Activated CD4-positive, alpha-beta T cell treated with anti-CD3 and anti-CD28 coated beads, Interleukin-10, Interleukin-2, amounts not matched to agents 100 ng/mL and 50 ng/mL, durations not matched to agents 16 hours and 8 hours (primary cell): ENCODE results near the gene MFSD1.
"Not testable (repeated sequence)": the region's sequence is repeated elsewhere in the genome, so short reads cannot be mapped to it uniquely, and the experiment has no call there.

Source experiments
- DNase-seq: peaks from one replicate; pipeline ENCODE4 v3.0.0-alpha.2; 2020

The MFSD1 gene

DNA sequence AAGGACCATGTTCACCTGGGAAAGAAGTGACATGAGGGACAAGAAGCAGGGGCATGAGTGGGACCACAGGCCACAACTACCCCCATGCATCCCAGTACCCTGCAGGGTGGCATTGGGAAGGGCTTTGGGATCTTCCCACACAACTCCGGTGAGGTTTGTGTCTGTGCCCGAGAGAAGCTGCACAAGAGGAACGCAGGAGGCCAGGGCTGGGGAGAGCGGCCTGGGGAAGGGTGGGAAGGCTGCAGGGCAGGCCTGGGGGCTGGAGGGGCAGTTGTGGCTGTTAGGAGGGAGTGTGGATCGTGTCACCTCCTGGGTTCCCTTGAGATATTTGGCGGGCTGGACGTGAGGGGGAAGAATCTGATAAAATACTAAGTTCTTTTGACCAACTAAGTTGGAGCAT lies 25.3 kb upstream of the MFSD1 start:
- no peak for DNase-seq

DNA sequence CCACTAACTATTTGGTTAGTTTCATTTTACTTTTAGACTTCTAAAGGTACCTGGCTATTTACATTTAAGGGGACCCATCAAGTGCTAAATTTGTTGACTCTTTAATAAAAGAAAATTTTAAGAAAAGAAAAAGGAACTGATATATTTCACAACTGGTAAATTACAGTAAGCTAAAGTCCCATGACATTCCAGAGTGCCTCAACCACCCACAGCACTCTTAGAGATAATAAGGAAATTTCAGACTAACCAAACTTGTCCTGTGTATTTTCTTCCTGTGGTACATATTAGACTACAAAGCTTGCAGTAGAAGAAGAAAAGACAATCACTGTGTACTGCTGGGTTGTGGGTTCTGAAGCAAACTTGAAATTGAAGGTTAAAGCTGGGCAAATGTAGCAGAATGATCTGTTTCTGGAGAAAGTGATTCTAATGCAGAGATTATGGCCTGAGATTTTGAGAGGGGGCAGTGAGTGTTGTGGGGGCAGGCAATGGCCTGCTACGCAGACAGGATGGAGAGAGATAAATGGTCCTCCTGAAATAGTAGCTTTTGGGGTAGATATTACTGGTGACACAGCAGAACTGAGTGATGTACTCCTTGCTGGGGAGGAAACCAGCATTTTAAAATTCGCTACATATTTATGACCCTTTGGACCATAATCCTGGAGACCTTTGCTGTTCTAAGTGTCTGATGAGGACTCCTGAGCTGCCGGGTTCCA lies 24.5 kb upstream of the MFSD1 start:
- DNase-seq, result no peak

DNA sequence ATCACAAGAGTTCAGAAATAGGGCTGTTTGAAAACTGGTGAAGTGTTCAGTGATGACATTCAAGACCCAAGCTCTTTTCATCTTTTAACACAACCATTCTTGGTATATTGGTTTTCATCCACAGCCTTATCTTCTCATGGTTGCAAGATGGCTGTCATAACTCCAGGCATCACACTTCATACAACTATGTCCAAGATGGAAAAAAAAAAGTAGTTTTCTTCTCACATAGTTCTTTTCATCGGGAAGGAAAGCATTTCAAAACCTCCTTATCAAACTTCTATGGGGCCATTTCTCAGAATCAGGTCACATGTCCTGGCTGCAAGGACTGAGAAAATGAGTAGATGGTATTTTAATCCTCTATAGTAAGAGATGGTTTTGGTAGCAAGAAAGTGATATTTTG lies 21.1 kb upstream of the MFSD1 start:
- DNase-seq, result no peak

DNA sequence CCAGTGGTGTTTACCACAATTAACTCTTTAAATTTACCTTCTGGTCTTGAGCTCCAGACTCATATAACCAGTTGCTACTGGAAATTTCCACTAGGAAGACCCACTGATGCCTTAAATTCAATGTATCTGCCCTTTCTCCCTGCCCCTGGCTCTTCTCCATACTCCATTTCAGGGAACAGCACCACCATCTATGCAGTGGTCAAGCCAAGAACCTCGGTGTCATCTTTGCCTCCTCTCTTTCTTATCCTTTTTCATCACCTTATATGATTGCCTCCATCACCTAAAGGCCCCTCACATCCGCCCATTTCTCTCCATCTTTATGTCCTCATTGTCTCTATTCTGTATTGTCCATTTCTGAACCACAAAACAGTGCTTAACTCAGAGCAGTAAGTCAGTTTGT lies 20.7 kb upstream of the MFSD1 start:
- no peak for DNase-seq

DNA sequence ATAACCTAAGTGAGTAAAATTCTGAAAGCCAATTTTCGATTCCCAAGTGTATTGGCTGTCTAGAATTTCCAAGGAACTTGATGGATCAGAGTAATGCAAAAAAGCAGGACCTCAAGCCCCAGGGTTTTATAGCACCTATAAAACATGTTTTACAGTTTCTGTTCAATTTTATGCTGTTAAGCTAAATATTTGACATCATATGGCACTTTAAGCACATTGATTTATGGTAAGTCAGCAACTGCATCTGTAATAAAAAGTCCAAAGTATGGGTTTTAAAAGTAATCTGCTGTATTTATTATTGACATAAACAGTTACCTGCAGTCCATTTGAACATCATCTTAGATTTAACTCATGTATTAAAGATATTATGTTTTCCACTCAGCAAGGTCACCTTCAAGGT lies 20.0 kb upstream of the MFSD1 start:
- DNase-seq, result no peak

DNA sequence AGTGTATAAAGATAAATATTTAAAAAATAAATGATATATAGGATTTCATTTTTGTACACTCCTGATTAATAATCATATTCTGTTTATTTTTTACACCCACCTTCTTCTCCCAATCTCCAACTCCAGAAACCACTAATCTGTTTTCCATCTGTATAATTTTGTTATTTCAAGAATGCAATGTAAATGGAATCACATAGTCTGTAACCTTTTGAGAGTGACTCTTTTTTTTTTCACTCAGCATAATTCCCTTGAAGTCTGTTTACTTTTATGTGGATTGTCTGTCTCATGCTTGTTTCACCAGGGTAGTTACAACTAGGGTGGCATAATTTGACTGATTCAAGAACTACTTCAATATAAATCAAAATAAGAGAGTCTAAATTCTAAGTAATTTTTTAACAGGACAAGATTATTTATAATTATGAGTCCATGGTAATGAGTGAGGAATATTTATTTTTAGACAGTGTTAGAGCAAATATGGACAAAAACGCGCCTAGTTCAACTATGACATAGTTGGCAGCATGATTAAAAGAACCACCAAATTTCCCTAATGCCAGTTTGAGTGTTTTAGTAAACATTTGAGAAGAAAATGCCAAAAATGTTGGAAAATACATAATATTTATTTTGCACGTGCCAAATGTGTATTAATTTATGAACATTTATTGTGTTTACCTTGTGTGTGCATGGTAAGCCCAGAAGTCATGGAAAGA lies 19.4 kb upstream of the MFSD1 start:
- no peak for DNase-seq

DNA sequence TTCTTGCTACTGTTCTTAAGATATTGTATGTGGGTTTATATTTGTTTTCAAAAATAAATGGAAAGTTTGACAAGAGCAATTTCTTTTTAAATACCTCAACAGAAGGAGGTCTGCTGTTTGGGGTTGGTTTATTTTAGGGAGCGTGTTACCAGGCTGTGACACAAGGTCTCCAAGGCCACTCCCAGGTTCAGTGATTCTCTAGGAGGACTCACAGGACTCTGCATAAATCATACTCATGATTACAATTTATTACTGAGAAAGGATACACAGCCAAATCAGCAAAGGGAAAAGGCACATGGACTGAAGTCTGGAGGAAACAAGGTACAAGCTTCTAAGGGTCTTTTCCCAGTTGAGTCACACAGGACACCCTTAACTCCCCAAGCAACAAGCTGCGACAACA lies 18.8 kb upstream of the MFSD1 start:
- DNase-seq, result no peak

DNA sequence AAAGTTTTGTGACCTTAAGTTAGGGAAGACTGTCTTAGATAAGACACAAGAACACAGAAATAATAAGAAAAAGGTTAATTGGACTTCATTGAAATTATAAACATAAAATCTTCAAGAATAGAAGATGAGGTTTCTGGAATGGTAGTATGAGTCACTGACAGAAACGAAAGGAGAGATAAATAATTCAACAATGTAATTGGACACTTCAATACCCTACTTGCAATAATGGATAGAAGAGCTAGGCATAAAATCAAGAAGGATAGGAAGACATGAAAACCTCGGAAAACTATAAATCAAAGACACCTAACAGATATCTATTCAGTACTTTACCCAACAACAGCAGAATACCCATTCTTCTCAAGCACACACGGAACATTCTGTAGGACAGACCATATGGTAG lies 15.9 kb upstream of the MFSD1 start:
- DNase-seq, result no peak

DNA sequence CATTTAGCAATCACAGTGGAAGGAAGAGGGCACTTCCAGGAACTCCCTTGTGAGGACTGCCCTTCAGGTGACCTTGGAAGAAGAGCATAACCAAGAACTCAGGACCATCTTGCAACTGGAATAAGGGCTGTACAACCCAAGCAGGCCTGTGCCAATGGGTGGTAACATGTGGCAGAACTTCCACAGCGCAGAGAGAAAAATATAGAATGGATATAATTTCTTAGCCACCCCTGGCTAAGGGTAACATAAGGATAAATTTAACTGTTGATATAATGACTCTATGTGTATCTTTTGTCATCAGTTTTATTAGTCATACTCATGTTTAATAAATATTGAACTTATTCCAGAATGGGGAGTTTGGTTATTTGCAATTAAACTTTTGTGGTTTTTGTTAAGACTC lies 13.4 kb upstream of the MFSD1 start:
- DNase-seq, result no peak

DNA sequence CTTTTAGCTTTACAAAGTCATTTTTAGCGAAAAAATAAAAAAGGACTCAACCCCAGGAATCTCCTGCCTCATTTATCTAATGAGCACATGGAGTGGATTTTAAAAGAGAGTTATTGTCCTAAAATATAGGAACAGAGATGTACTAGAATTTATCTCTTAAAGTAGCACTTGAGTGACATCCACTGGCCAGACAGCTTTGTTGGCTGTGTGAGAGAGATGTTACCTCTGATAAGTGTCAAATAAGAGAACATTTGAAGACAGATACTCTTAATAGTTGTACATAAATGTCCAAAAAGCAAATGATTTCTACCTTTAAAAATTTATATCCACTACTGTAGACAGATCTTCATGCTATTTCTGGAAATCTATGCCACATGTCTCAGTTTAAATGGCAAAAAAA lies 12.3 kb upstream of the MFSD1 start:
- DNase-seq, result peak; percentile 5

DNA sequence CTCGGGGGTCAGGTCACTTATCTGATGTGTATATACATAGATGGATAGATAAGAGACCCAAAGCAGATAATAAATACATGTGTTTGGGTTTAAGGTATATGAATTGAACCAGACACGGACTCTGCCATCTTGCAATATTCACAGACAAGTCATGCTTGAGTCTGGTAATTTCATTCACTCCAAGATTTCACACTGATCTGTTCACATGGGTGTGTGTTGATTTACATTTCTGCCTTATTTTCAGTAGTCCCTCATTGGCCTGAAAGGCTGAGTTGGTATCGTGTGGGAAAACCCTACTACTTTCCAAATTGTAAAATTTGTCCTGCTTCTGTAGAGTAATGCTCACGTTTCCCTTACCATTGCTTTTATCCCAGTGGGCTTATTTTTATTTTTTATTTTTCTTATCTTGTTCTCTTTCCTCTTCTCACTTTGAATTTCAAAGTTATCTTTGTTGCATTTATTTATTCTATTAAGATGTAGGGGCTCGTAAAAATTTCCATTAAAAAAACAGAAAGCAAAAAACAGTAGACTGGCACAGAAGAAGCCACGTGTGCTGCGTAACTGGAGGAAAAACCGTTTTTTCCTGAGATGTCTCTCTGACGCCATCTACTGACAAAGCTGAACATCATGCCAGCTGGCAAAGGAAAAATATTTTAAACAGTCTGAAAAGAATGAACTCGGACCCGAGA lies 10.8 kb upstream of the MFSD1 start:
- DNase-seq, result peak; percentile 75

DNA sequence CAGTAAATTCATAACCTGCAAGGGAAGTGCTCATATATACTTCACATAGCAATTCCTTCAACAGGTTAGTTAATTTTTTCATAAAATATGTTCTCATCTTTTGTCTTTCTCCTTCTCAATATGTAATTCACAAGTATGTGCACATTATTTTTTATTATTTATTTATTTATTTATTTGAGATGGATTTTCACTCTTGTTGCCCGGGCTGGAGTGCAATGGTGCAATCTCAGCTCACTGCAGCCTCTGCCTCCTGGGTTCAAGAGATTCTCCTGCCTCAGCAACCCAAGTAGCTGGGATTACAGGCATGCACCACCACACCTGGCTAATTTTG lies 10.3 kb upstream of the MFSD1 start:
- DNase-seq, result not testable (repeated sequence)

DNA sequence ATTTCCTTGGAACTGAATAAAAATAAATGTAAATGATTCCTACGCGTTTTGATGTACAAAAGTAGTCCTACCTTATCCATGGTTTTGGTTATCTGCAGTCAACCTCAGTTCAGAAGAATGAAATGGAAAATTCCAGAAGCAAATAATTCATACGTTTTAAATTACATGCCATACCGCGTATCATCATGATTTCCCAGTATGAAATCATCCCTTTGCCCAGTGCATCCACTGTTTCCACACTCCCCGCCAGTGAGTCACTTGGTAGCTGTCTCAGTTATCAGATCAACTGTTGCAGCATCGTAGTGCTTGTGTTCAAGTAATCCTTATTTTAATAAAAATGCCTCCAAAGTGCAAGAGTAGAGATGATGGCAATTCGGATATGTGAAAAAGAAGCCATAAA lies 9.1 kb upstream of the MFSD1 start:
- DNase-seq, result no peak

DNA sequence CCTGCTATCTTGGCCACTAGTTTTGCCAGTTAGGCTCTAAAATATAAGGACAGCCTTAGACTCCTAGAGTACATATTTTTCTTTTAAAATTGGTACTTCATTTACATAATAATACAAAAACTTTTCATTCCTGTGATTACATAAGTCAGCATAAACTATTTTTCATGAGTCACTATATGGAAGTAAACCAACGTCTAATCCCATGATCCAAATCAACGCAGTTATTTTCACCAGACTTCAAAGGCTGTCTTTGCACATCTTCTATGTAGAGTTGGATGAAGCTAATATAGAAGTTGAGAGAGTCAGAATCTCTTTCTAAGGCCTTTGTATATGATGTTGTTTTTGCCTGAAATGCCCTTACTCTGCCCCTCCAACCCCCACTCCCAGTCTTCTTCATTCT lies 7.6 kb upstream of the MFSD1 start:
- no peak for DNase-seq

DNA sequence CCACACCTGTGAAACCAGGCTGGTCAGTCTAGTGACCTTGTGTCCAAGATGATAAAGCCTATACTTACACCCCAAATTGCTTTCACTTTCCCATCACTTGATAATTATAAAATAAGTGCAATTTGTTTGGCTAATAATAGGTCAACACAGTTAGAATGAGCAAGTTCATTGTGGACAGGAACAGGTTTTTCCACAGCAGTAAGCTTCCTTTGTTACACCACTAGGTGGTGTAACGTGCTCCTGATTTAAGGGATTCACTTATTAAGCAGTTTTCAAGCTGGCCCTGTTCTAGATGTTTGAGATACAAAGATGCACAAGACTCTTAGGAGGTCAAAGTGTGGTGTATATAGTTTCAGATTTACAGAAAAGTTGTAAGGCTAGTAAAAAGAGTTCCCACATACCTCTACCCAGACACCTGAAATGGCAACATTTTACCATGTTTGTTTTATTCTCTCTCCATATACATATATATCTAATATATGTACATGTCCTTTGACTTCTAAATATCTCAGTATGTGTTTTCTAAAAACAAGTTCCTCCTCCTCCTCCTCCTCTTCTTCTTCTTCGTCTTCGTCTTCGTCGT lies 6.8 kb upstream of the MFSD1 start:
- peak; percentile 40 for DNase-seq

DNA sequence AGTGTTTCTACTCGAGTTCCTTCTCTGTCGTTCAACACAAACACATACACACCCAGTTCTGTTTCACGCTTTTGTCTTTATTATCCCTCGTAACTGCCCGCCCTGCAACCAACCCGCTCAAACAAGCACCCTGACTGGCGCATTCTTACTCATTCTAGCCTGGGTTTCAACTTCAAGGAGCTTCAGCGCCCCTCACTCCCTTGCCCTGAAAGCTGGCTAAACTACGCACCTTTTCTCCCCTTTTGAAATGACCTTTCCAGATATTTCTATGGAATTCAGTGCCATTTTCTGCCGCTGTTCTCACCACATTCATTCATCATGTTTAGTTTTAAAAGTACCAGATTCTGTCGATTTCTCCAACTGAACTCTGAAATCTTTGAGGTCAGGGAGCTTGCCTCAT lies 653 bp upstream of the MFSD1 start:
- no peak for DNase-seq

DNA sequence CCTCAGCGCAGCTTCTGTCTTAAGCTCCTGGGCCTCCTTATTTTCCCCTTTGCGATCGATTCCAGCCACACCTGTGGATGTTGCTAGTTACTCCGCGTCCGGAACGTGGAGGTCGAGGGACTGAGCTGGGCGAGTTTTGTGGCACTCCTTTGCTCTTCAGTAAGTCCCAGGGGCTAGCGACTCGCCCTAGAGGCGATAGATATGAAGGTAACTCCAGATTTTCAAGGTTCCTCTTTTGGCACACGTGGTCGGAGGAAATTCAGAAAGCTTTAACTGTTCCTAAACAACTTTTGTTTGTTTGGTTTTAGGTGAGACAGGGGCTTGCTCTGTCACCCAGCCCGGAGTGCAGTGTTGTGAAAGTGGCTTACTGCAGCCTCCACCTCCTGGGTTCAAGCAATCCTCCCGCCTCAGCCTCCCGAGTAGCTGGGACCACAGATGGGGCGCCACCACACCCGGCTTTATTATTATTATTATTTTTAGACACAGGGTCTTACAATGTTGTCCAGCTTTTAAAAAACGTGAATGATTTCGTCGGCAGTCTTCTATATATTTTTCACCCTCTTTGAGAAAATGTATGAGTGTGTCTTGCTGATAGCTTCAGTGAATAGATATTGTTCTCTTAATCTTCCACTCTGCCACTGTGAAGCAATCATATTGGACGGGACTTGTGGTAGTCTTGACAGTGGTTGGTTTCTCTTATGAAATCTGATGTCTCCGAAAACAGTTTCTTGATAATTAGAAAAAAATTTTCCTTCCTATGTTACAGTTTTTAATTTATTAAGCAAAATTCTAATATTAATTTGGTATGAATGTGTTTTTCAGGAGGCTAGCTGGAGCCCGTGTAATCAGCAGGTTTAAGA lies 785 bp downstream of the MFSD1 start:
- peak; percentile 1 for DNase-seq

DNA sequence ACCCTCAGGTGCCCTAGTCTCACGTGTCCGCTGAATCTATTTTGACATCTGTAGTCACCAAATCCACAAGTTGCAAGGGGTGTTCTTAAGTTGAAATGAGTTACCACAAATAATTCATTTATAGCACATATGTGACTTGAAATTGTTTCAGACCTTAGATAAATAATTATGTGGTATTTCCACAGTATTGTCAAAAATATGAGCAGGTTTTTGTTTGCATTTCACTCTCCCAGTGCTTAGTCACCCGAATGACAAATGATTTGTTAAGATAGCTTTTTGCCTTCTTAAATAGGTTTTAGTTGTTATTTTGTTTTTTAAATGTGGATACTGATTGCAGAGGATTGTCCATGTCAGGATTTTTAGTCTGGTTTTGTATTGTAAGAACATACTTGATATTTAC lies 2.6 kb downstream of the MFSD1 start:
- DNase-seq, result no peak

DNA sequence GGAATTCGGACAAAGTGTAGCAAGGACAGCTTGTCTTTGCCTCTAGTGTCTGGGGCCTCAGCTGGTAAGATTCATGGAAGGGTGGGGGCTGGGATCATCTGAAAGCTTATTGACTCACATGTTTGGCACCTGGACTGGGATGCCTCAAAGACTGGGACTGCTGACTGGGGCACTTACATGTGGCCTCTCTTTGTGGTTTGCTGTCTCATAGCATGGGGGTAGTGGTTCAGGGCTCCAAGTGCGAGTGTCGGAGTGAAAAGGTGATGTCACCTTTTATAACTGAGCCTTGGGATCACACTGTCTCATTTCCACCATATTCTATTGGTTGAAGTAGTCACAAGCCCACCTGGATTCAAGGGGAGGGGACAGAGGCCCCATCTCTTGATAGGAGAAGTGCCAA lies 6.8 kb downstream of the MFSD1 start:
- peak; percentile 56 for DNase-seq

DNA sequence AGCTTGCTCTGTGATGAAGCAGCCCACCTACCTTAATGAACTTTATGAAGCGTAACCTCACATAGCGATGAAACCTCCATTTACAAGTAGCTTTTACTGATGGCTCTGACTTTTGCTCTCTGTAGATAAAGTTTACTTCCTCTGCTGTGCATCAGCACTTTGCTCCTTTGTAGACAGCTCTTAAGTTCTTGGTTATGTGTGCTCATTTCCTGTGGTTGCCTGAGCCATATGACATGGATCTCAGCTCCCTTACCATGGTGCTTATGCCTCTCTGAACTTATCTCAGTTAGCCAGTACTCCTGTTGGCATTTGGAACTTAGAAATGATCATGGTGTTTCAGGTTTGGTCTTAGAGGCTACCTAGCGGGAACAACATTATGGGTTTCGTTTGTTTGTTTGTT lies 7.8 kb downstream of the MFSD1 start:
- DNase-seq, result peak; percentile 34

DNA sequence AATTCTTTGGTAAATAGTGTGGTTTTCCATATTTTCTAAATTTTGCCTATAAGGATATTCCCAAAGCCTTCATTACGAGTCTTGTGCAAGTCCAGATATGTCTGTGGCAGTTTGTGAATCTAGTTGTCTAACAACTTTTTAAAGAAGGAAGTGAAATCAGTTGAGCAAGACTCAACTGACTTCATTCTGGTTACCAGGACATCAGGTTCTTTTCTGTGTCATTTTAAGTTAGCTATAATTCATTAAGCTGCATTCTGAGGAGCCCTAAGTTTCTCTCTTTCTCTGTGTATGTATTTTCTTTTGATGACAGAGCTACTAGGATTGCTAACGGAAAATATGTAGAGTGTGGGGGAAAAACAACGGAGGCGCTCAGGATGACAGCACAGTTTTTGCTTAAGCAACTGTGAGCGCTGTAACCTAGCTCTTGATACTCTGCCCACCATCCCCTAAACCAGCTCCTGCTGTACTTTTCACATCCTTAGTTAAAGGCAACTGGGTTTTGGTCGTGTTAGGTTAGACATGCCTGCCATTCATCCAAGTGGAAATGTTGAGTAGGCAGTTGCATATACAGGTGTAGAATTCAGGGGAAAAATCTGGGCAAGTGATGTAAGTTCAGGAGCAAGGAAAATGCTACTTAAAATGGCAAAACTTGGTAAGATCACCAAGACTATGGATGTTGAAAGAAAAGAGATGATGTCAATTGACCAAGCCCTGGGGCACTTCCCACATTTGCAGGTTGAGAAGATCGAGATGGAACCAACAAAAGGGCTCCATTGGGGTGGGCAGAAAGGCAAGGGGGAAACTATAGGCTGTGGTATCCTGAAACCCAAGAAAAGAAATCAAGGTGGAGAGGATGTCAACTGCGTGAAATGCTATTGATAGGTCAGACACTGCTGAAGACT lies 9.2 kb downstream of the MFSD1 start:
- DNase-seq, result no peak

DNA sequence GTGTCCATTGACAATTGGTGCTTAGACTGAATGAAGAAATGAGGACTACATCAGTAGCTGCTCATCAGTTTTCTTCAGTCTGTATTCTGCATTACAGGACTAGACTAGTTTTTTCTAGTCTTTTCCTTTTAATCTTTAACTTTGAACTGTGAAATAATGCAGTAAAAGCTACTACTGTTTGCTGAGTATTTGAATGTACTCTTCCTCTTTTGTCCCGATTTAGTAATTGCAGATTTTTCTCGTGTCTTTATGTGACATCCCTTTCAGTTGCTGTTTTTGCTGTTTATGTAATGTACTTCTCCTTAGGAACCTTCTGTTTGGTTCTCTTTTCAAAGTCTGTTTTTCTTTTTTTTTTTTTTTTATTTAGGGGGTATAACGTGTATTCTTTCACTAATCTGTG lies 17.4 kb downstream of the MFSD1 start:
- DNase-seq, result no peak
